GM12864 (cell line): ENCODE data around the gene ZNF181.

Source experiments
- DNase-seq: peaks from one replicate; pipeline ENCODE4 v3.0.0-alpha.2; 2011; ENCODE audit warnings: low read depth
- H3K4me3 ChIP-seq: 2 replicates; pipeline ENCODE4 v1.5.1; 2011; ENCODE audit warnings: mild to moderate bottlenecking, low read depth, low read length, control low read depth
- CTCF ChIP-seq: IDR thresholded peaks from 2 replicates; pipeline ENCODE4 v1.5.1; 2011; ENCODE audit warnings: low read depth, mild to moderate bottlenecking, moderate library complexity, low read length, control low read depth, inconsistent platforms; ENCODE audit errors: missing control alignments

Gene ZNF181

GRCh38 chr19:34757441-34757840 is 23.4 kb downstream of the ZNF181 start:
- TF ChIP-seq CTCF = no peak
- H3K4me3 ChIP-seq = no peak overlapping the region
- no peak for DNase-seq

- no peak for DNase-seq
- H3K4me3 ChIP-seq = no peak overlapping the region
- TF ChIP-seq CTCF = no peak
Observed at GRCh38 chr19:34759218-34759917, 25.3 kb downstream of the ZNF181 start.

- TF ChIP-seq CTCF = no peak
- no peak for DNase-seq
- no peak overlapping the region for H3K4me3 ChIP-seq
Observed at GRCh38 chr19:34766386-34766785, 32.3 kb downstream of the ZNF181 start.

- no peak for DNase-seq
- H3K4me3 ChIP-seq = no peak overlapping the region
Observed at GRCh38 chr19:34767951-34768350, 33.9 kb downstream of the ZNF181 start.

GRCh38 chr19:34772697-34773554 is 38.9 kb downstream of the ZNF181 start, which contains the start of gene ZNF599:
ZNF599 (minus strand) TSS chr19:34773215; CDS start chr19:34772841, 374 bp downstream.
- peak; percentile 77 for DNase-seq
- peak within 1 kb of the TSS; percentile 69 for H3K4me3 ChIP-seq
- TF ChIP-seq CTCF = no peak

More at GRCh38 chr19:34767951-34768350, 33.9 kb downstream of the ZNF181 start:
- no peak for TF ChIP-seq CTCF

- no peak for TF ChIP-seq CTCF
- peak overlapping the region; percentile 69 for H3K4me3 ChIP-seq
- DNase-seq = no peak
Observed at GRCh38 chr19:34773555-34773864, 39.5 kb downstream of the ZNF181 start.
